ENCODE data around the gene GCH1.

DNA sequence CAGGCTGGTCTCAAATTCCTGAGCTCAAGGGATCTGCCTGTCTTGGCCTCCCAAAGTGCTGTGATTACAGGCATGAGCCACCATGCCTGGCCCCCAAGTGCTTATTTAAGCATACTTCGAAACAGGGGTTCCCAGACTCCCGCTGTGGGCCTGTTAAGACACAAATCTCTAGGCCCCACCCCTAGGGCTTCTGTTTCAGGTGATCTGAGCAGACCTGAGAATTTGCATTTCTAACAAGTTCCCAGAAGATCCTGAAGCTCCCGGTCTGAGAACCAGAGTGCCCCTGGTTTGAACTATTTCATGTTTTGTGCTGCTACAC lies 25.0 kb downstream of the GCH1 start:
- TF ChIP-seq, protein P1, sequence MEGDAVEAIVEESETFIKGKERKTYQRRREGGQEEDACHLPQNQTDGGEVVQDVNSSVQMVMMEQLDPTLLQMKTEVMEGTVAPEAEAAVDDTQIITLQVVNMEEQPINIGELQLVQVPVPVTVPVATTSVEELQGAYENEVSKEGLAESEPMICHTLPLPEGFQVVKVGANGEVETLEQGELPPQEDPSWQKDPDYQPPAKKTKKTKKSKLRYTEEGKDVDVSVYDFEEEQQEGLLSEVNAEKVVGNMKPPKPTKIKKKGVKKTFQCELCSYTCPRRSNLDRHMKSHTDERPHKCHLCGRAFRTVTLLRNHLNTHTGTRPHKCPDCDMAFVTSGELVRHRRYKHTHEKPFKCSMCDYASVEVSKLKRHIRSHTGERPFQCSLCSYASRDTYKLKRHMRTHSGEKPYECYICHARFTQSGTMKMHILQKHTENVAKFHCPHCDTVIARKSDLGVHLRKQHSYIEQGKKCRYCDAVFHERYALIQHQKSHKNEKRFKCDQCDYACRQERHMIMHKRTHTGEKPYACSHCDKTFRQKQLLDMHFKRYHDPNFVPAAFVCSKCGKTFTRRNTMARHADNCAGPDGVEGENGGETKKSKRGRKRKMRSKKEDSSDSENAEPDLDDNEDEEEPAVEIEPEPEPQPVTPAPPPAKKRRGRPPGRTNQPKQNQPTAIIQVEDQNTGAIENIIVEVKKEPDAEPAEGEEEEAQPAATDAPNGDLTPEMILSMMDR (conservative IDR thresholded peaks at IDR 0.05; ENCODE audit: low read depth, low read length) = no peak
- no peak for TF ChIP-seq EZH2 (IDR thresholded peaks at IDR 0.05; ENCODE audit: borderline replicate concordance, low read depth, low read length, poor library complexity, severe bottlenecking)
